GM19239 (cell line): ENCODE measurements around the gene ZNF563.
"Not testable (repeated sequence)": the region's sequence is repeated elsewhere in the genome, so short reads cannot be mapped to it uniquely, and the experiment has no call there.

Experiments used
- DNase-seq: peaks from one replicate; pipeline ENCODE4 v3.0.0; 2011; ENCODE audit warnings: low spot score; ENCODE audit not compliant: insufficient read length
- FAIRE-seq: peaks from 2 replicates; lab custom pipeline; 2011; peaks lifted over from hg19 to GRCh38; lab: Jason Lieb, UNC

ZNF563 gene

GRCh38 chr19:12333162-12334159 lies at the start of gene ZNF563:
Gene ZNF563 (minus strand): TSS chr19:12333633. CDS start chr19:12333482, 151 bp downstream.
- FAIRE-seq (peak; percentile 98), DNase-seq (peak; percentile 81)

DNA sequence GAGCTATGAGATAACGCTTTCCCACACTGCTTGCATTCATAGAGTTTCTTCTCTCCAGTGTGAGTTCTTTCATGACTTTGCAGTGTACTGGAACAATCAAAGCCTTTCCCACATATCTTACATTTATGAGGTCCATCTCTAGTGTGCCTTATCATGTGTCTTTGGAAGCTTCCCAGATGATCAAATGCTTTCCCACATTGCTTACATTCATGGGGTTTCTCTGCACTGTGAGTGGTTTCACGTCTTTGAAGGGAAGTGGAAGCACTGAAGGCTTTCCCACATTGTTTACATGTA lies 47.0 kb upstream of the ZNF563 start:
- no peak for FAIRE-seq
- no peak for DNase-seq

DNA sequence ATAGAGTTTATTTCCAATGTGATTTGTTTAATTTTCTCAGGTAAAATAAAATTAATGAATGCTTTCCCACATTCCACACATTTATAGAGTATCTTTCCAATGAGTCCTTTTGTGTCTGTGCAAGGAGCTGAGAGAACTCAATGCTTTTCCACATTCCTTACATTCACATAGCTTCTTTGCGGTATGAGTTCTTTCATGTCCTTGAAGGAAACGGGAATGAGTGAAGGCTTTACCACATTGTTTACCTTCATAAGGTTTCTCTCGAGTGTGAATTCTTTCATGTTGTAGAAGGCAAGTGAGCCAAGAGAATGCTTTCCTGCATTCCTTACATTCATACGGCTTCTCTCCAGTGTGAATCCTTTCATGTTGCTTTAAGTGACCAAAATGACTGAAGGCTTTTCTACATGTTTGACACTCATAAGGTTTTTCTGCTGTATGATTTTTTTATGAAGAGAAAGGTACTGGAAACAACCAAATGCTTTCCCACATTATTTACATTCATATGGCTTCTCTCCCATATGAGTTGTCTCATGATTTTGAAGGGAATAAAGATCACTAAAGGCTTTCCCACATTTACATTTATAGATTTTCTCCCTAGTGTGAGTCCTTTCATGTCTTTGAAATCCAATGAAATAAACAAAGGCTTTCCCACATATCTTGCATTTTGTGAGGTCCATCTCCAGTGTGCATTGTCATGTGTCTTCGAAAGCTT lies 46.5 kb upstream of the ZNF563 start:
- DNase-seq = no peak
- no peak for FAIRE-seq

- DNase-seq (no peak), FAIRE-seq (no peak)
These were observed 40.6 kb upstream of the ZNF563 start for GRCh38 chr19:12374026-12374425.

GRCh38 chr19:12365236-12366162 lies 32.1 kb upstream of the ZNF563 start, which contains the start of gene ZNF442:
Gene ZNF442 (minus strand): TSS chr19:12365683. CDS start chr19:12363631, 2,052 bp downstream.
- DNase-seq = peak; percentile 96
- FAIRE-seq = peak; percentile 97

GRCh38 chr19:12364391-12365235 lies 31.2 kb upstream of the ZNF563 start:
- FAIRE-seq (no peak), DNase-seq (peak; percentile 27)

- FAIRE-seq, DNase-seq: not testable (repeated sequence)
These were observed 28.8 kb upstream of the ZNF563 start for GRCh38 chr19:12362236-12362635.

DNA sequence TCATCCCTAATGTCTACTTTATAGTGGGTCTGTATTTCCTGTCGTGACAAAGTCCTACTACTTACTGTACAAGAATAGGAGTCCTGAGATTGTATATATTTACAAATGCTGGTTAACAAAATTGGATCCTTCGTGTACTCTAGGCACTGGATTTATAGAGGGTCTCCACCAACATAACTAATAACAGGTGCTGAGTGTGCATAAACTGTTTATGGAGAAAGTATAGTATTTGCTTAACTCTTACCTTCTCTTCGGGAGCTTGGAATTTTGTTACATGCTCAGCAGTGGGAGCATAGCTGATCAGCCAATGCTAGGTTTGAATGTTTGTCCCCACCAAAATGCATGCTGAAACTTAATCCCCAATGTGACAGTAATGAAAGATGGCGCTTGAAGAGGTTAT lies 19.9 kb upstream of the ZNF563 start:
- no peak for FAIRE-seq
- DNase-seq = no peak

GRCh38 chr19:12350890-12351197 lies 17.4 kb upstream of the ZNF563 start:
- FAIRE-seq = no peak

DNA sequence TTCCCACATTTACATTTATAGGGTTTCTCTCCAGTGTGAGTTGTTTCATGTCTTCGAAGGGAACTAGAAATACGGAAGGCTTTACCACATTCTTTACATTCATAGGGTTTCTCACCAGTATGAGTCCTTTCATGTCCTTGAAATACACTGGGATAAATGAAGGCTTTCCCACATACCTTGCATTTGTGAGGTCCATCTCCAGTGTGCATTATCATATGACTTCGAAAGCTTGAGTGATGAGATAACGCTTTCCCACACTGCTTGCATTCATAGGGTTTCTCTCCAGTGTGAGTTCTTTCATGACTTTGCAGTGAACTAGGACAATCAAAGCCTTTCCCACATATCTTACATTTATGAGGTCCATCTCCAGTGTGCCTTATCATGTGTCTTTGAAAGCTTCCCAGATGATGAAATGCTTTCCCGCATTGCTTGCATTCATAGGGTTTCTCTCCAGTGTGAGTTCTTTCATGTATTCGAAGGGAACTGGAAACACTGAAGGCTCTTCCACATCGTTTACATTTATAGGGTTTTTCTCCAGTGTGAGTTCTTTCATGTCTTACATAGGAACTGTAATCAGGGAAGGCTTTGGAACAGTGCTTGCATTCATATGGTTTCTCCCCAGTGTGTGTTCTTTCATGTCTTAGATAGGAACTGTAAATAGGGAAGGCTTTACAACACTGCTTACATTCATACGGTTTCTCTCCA lies 16.9 kb upstream of the ZNF563 start:
- no peak for DNase-seq
- no peak for FAIRE-seq

More at GRCh38 chr19:12350890-12351197, 17.4 kb upstream of the ZNF563 start:
- DNase-seq = no peak

DNA sequence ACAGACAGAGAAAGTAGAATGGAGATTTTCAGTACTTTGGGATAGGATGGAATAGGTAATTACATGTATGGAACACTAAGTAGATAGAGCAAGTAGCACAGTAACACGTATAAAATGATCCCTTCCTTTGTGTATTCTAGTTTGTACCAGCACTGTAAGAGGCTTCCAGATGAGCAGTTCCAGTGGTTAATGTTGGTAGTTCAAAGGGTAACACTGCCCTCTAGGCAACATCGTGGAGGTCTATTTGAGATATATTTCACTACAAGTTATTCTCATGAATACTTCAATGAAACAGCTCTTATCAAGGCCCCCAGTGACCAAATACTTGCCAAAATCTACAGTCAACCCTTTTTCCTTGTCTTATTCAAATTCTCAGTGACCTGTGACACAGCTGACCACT lies 13.5 kb upstream of the ZNF563 start:
- FAIRE-seq (peak; percentile 18), DNase-seq (no peak)

- DNase-seq (no peak), FAIRE-seq (no peak)
These were observed 11.8 kb upstream of the ZNF563 start for GRCh38 chr19:12345197-12345596.

DNA sequence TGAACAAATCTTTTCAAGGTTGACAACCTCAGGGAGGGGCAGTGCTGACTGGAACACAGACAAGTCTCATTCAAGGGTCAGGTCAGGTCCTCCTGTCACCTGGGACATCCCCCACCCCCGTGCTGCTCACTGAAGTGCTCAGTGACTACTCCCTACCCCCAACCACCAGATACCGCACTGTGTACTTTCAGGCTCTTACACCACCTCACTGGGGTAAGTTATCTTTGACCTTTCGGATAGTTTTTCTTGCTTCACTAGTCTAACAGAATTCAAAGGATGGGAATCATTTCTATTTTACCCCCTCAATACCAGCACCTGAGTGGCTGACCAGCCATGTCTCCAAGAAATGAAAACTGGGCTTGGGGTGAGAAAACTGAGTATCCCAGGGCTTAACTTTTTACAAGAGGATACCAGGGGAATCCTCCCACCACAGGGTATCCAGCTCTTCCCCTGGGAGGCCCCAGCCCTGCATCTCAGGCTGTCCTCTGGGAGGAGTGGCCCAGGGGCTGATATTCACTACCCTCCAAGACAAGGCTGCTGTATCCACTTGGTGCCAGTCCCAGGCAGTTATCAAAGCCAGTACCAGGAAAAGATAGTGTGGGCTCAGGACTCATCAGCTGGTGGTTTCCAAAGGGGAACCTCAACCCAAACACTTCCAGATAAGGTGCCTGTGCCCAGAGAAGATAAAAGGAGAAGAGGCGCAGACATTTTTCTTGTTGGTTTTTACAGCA lies 2.1 kb downstream of the ZNF563 start:
- FAIRE-seq = peak; percentile 95

GRCh38 chr19:12330340-12330739 lies 3.1 kb downstream of the ZNF563 start:
- no peak for DNase-seq
- FAIRE-seq = no peak

More for the DNA sequence above, 2.1 kb downstream of the ZNF563 start:
- peak; percentile 46 for DNase-seq

GRCh38 chr19:12325690-12326089 lies 7.7 kb downstream of the ZNF563 start:
- no peak for DNase-seq

GRCh38 chr19:12318782-12319413 lies 14.5 kb downstream of the ZNF563 start:
- DNase-seq (no peak), FAIRE-seq (no peak)

More at GRCh38 chr19:12325690-12326089, 7.7 kb downstream of the ZNF563 start:
- no peak for FAIRE-seq

- DNase-seq = no peak
- FAIRE-seq = no peak
These were observed 18.9 kb downstream of the ZNF563 start for GRCh38 chr19:12314553-12314952.
